ENCODE measurements around the gene SKOR1. TPM values are rescaled to one million over a fixed set of nuclear protein-coding genes. Genes with fewer than 3 reads are reported as not detected.

The SKOR1 gene
- total and polyA plus RNA-seq, 2 of the 13 experiments (the other 11 are each of a cell fraction or from before 2014, with no cell fraction given), result 0.09 to 0.11 TPM

- TF ChIP-seq ZNF574 (CRISPR knock-in tag; IDR thresholded peaks at IDR 0.05) (no peak), MLX (CRISPR knock-in tag; IDR thresholded peaks at IDR 0.05) (no peak), ZBTB43 (CRISPR knock-in tag; conservative IDR thresholded peaks at IDR 0.05) (no peak), ZNF280D (CRISPR knock-in tag; IDR thresholded peaks at IDR 0.05) (no peak), ZNF839 (CRISPR knock-in tag; IDR thresholded peaks at IDR 0.05; ENCODE audit: borderline replicate concordance) (no peak), ZNF232 (CRISPR knock-in tag; IDR thresholded peaks at IDR 0.05; ENCODE audit: borderline replicate concordance) (no peak), GATAD1 (CRISPR knock-in tag; IDR thresholded peaks at IDR 0.05) (no peak), ARNTL (CRISPR knock-in tag; IDR thresholded peaks at IDR 0.05) (no peak), ZNF674 (CRISPR knock-in tag; IDR thresholded peaks at IDR 0.05; ENCODE audit: low read depth) (no peak), MXD1 (CRISPR knock-in tag; IDR thresholded peaks at IDR 0.05) (no peak), POGZ (CRISPR knock-in tag; IDR thresholded peaks at IDR 0.05) (no peak), ZNF597 (CRISPR knock-in tag; IDR thresholded peaks at IDR 0.05) (no peak)
Observed at GRCh38 chr15:67779549-67780111, 45.7 kb upstream of the SKOR1 start (continued).

All from HepG2 (cell line).